H1 (cell line): ENCODE results near the gene BBX. TPM values are rescaled to one million over a fixed set of nuclear protein-coding genes. Genes with fewer than 3 reads are reported as not detected.

ENCODE experiments used
- BCL11A ChIP-seq, 2 experiments: IDR thresholded peaks; one replicate each; pipeline ENCODE4 v1.6.1; 2011; ENCODE audit warnings: low read depth in 2 of 2, low read length in 2 of 2, mild to moderate bottlenecking in 2 of 2
- EZH2 ChIP-seq: fragments of 200-600 bp; sonication (generic); IDR thresholded peaks from 2 replicates; pipeline ENCODE4 v1.7.1; 2012; ENCODE audit warnings: low read depth, mild to moderate bottlenecking, moderate library complexity, low read length, inconsistent platforms; ENCODE audit not compliant: severe bottlenecking
- HDAC6 ChIP-seq: IDR thresholded peaks from one replicate; pipeline ENCODE4 v1.7.1; 2012; ENCODE audit warnings: low read depth, mild to moderate bottlenecking, inconsistent platforms, low read length, moderate library complexity
- RBBP5 ChIP-seq: IDR thresholded peaks from 2 replicates; pipeline ENCODE4 v1.7.1; 2012; ENCODE audit warnings: low read depth, mild to moderate bottlenecking, inconsistent platforms, low read length, moderate library complexity, borderline replicate concordance
- RFX5 ChIP-seq: IDR thresholded peaks from 2 replicates; pipeline ENCODE4 v1.6.1; 2011; ENCODE audit warnings: low read depth, low read length, improper control_type of control experiment, borderline replicate concordance
- RNF2 ChIP-seq: fragments of 200-900, 300-1000 bp; sonication (generic); IDR thresholded peaks from 2 replicates; pipeline ENCODE4 v1.7.1; 2016; ENCODE audit warnings: borderline replicate concordance, low read depth, mild to moderate bottlenecking, antibody characterized with exemption, low read length; ENCODE audit not compliant: poor library complexity, severe bottlenecking; ENCODE audit errors: missing control alignments
- RXRA ChIP-seq: IDR thresholded peaks from 2 replicates; pipeline ENCODE4 v1.6.1; 2011; ENCODE audit warnings: low read depth, mild to moderate bottlenecking, low read length, moderate library complexity; ENCODE audit not compliant: insufficient read depth
- SIX5 ChIP-seq: IDR thresholded peaks from 2 replicates; pipeline ENCODE4 v1.6.1; 2011; ENCODE audit warnings: mild to moderate bottlenecking, low read depth, low read length
- SP2 ChIP-seq: IDR thresholded peaks from 2 replicates; pipeline ENCODE4 v1.6.1; 2012; ENCODE audit warnings: mild to moderate bottlenecking, low read length, inconsistent platforms
- TAF1 ChIP-seq: IDR thresholded peaks from 2 replicates; pipeline ENCODE4 v1.6.1; 2011; ENCODE audit warnings: mild to moderate bottlenecking, low read depth, low read length
- ZNF274 ChIP-seq: IDR thresholded peaks from 2 replicates; pipeline ENCODE4 v1.7.0; 2012; ENCODE audit warnings: low read length, borderline replicate concordance; ENCODE audit errors: extremely low read depth
- polyA plus RNA-seq, 7 experiments: library from polyadenylated mRNA; depleted of rRNA in 3 of 7; stranded (reverse) in 5 of 7; unstranded in 2 of 7; fragments of >200 nt in 5 of 7; fragments of 200-250 nt in 2 of 7; gene quantifications; 1 replicate in 5 of 7; 2 replicates in 1 of 7; 4 replicates in 1 of 7; pipeline versions ENCODE4 v1.2.1 to v1.2.3, GENCODE V29; 2011 to 2013; ENCODE audit warnings: missing spikeins in 2 of 7, mixed read lengths in 2 of 7
- total RNA-seq: library from RNA; stranded (reverse); fragmentation: NEBNext Ultra II Directional; extraction: Animal tissue kit (Norgen Biotek cat#: 25700); gene quantifications from 2 replicates; pipeline ENCODE4 v1.2.1, GENCODE V29; 2021
- TF ChIP-seq, protein P1 (sequence below), 3 experiments: IDR thresholded peaks; 1 replicate in 2 of 3; 2 replicates in 1 of 3; pipeline versions ENCODE4 v1.5.1 to v1.6.1; 2011; ENCODE audit warnings: low read length in 3 of 3, mild to moderate bottlenecking in 3 of 3, inconsistent platforms in 2 of 3, low read depth in 1 of 3, moderate library complexity in 1 of 3; ENCODE audit not compliant: insufficient read depth in 1 of 3; ENCODE audit errors: control extremely low read depth in 1 of 3

Gene BBX
- total and polyA plus RNA-seq, 2 of the 8 experiments (the other 6 are each of a cell fraction or from before 2014, with no cell fraction given) = 11.0 to 42.5 TPM

GRCh38 chr3:107853821-107854220, 331.1 kb downstream of the BBX start (continued):
- TF ChIP-seq RNF2 (no peak), RFX5 (no peak), EZH2 (no peak), BCL11A (IDR thresholded peaks at IDR 0.05; ENCODE audit: low read depth in 2 of 2, low read length in 2 of 2) (no peak), ZNF274 (no peak), RXRA (no peak), HDAC6 (no peak), SP2 (no peak), RBBP5 (no peak), SIX5 (no peak), TAF1 (no peak)
- TF ChIP-seq, protein P1, sequence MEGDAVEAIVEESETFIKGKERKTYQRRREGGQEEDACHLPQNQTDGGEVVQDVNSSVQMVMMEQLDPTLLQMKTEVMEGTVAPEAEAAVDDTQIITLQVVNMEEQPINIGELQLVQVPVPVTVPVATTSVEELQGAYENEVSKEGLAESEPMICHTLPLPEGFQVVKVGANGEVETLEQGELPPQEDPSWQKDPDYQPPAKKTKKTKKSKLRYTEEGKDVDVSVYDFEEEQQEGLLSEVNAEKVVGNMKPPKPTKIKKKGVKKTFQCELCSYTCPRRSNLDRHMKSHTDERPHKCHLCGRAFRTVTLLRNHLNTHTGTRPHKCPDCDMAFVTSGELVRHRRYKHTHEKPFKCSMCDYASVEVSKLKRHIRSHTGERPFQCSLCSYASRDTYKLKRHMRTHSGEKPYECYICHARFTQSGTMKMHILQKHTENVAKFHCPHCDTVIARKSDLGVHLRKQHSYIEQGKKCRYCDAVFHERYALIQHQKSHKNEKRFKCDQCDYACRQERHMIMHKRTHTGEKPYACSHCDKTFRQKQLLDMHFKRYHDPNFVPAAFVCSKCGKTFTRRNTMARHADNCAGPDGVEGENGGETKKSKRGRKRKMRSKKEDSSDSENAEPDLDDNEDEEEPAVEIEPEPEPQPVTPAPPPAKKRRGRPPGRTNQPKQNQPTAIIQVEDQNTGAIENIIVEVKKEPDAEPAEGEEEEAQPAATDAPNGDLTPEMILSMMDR (IDR thresholded peaks at IDR 0.05; ENCODE audit: control extremely low read depth in 1 of 3, insufficient read depth in 1 of 3, low read depth in 1 of 3, low read length in 3 of 3) = no peak
